Bronchus fibroblast of lung (primary cell): ENCODE measurements around the gene OTOF. TPM values are rescaled to one million over a fixed set of nuclear protein-coding genes. Genes with fewer than 3 reads are reported as not detected.

Source experiments
- total RNA-seq: library from RNA; depleted of rRNA; stranded (reverse); fragments of >200 nt; gene quantifications from 2 replicates; pipeline ENCODE4 v1.2.3, GENCODE V29; 2015

The OTOF gene
- total RNA-seq: not detected in 2 replicates

GRCh38 chr2:26477911-26478253, at the start of gene OTOF:
Gene OTOF, minus strand, starts transcription at chr2:26478124.

Other genes starting within 250 kb of the OTOF start
- gene HADHA, start 233.5 kb downstream of the OTOF start, total RNA-seq: 120 and 125 TPM in 2 replicates
- 66.9 and 67.4 TPM in 2 replicates for gene HADHB, start 233.2 kb downstream of the OTOF start, total RNA-seq
- gene SELENOI, start 132.0 kb downstream of the OTOF start, total RNA-seq: 10.3 and 12.3 TPM in 2 replicates
- gene ADGRF3, start 131.3 kb downstream of the OTOF start, total RNA-seq: under 0.01 TPM in 1 of 2 replicates, not detected in the other
- gene DRC1, start 76.2 kb downstream of the OTOF start, total RNA-seq: not detected in 2 replicates
- gene CIB4, start 163.2 kb upstream of the OTOF start, total RNA-seq: not detected in 2 replicates
- gene KCNK3, start 214.6 kb upstream of the OTOF start, total RNA-seq: not detected in 2 replicates